H7 (cell line): ENCODE data around the gene ZBED1. TPM values are rescaled to one million over a fixed set of nuclear protein-coding genes. Genes with fewer than 3 reads are reported as not detected.

Experiments
- DNase-seq: peaks from one replicate; pipeline ENCODE4 v3.0.0; 2012
- H3K27me3 ChIP-seq: 2 replicates; pipeline ENCODE4 v1.6.0; 2011; ENCODE audit warnings: mild to moderate bottlenecking, low read length; ENCODE audit not compliant: control insufficient read depth, insufficient read depth
- H3K36me3 ChIP-seq: replicated peaks from 2 replicates; pipeline ENCODE4 v1.5.1; 2011; ENCODE audit warnings: low read length; ENCODE audit not compliant: control insufficient read depth, insufficient read depth
- H3K4me3 ChIP-seq: 2 replicates; pipeline ENCODE4 v1.5.1; 2011; ENCODE audit warnings: low read depth, mild to moderate bottlenecking, control low read depth, low read length, moderate library complexity; ENCODE audit not compliant: insufficient read depth
- total RNA-seq: library from RNA; depleted of rRNA; stranded (reverse); fragments of >200 nt; shearing (Covaris generic); gene quantifications from 2 replicates; pipeline ENCODE4 v1.2.3, GENCODE V29; 2014; rRNA removed

Gene ZBED1
- 55.4 and 59.1 TPM in 2 replicates for total RNA-seq

DNA sequence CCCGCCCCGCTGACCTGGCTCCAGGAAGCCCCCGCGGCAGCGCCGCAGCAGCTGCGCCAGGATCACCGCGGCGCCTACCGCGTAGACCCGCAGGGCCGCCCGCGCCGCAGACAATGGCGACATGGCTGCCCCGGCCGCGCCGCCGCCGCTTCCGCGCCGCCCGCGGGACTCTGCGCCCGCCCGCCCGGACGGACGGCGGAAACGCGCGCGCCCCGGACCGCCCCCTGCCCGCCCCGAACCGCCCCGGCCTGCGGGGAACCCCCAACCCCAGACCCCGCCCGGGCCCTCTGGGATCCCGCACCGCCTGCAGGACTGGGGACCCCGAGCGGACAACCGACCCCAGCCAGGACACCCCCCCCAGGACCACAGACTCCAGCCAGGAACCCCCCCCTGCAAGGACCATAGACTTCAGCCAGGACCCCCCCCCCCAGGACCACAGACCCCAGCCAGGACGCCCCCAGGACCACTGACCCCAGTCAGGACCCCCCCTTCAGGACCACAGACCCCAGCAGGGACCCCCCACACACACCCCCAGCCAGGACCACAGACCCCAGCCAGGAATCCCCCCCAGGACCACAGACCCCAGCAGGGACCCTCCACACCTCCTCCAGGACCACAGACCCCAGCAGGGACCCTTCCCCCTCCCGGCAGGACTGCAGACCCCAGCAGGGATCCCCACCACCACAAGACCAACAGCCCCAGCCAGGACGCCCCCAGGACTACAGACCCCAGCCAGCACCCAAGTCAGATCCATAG, at the start of gene ZBED1, which contains the start of gene DHRSX:
Gene ZBED1 (minus strand): TSS at position 174 of the 756 bp plus-strand sequence. CDS start 10,257 bp downstream, outside the sequence.
Gene DHRSX (minus strand): TSS at position 174 of the 756 bp plus-strand sequence. CDS start 51 bp downstream, at position 123.
- Histone ChIP-seq H3K36me3 (no peaks in the 10 kb centered on the region), H3K4me3 (peak within 1 kb of the TSS; percentile 69), H3K27me3 (no peaks in the 10 kb centered on the region)
- DNase-seq = peak; percentile 91

DNA sequence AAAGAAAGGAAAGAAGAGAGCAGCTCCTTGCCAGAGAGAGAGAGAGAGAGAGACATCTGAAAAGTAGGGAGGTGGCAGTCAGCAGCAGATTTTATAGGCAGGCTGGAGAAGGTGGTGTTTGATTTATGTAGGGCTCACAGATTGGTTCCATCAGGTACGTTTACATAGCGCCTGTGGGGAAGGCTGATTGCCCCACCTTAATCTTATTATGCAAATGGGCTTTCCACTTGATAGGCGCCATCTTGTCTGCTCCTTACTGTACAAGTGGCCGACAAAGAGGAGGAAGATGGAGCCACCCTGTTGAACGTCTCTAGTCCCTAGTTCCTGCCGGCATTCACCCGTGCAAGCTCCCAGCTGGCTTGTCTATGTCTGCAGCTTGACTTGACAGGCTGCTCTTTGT, 49.1 kb upstream of the ZBED1 start:
- DNase-seq = no peak
- H3K27me3 ChIP-seq = no peaks in the 10 kb centered on the region
- H3K36me3 ChIP-seq = no peaks in the 10 kb centered on the region
- no peak overlapping the region for H3K4me3 ChIP-seq

DNA sequence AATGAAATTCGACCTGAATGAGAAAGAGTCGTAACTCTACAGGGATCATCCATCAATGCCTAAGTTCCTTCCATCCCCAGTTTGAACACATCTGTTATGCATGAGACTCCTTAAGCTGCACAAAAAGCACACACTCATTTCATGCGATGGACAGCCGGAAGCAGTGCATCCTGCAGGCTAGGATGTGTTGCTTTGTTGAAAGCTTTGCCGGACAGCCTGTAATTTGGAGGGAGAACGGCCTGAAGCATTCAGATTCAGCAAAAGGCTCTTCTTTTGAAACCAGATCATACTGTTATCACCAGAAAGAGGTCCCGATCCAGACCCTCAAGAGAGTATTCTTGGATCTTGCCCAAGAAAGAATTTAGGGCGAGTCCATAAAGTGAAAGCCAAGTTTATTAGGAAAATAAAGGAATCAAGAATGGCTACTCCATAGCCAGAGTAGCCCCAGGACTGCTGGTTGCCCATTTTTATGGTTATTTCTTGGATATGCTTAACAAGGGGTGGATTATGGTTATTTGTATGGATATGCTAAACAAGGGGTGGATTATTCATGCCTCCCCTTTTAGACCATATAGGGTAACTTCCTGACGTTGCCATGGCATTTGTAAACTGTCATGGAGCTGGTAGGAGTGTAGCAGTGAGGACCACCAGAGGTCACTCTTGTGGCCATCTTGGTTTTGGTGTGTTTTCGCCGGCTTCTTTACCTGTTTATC, 48.1 kb upstream of the ZBED1 start:
- no peaks in the 10 kb centered on the region for H3K27me3 ChIP-seq
- no peak overlapping the region for H3K4me3 ChIP-seq
- peak; percentile 31 for DNase-seq
- H3K36me3 ChIP-seq = no peaks in the 10 kb centered on the region

DNA sequence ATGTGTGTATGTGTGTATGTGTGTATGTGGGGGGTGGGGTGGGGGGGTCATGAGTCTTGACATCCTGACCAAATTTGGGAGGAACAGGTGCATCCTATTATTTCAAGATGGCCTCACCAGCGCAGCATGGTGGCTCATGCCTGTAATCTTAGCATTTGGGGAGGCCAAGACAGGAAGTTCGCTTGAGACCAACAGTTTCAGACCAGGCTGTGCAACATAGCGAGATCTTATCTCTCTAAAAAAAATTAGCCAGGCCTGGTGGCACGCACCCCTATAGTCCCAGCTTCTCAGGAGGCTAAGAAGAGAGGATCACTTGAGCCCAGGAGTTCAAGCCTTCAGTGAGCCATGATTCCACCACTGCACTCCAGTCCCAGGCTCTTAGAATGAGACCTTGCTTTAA, 47.0 kb upstream of the ZBED1 start:
- DNase-seq = no peak
- Histone ChIP-seq H3K36me3 (no peaks in the 10 kb centered on the region), H3K4me3 (no peak overlapping the region), H3K27me3 (no peaks in the 10 kb centered on the region)

DNA sequence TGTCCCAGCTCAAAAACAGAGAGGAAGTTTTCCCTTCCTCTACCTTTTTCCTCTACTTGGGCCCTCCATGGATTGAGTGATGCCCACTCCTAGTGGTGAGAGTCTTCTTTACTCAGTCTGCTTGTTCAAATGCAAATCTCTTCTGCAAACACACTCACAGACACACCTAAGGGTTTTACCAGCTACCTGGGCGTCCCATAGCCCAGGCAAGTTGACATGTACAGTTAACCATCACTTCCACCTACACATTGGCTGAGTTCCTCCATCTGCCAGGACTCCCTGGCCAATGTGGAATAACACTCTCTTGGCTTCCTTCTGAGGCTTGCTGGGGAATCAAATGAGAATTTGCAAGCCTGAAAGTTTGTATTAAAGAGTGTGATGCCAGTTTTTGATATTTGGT, 45.7 kb upstream of the ZBED1 start:
- DNase-seq = no peak
- no peak overlapping the region for H3K4me3 ChIP-seq
- no peaks in the 10 kb centered on the region for H3K27me3 ChIP-seq
- H3K36me3 ChIP-seq = no peaks in the 10 kb centered on the region

DNA sequence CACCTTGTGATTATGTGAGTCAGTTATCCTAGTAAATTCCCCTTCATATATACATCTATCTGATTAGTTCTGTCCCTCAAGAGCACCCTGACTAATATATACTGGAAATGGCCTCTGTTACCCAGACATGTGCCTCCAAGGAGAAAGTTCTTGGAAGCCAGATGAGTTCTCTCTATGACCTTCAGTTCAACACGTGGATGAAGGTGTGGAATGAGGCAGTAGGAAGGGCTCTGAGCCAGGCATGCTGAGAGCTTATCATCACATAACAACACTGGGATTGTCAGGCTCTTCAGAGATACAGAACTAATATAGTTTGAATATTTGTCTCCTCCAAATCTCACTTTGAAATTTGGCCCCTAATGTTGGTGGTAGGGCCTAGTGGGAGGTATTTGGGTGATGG, 44.4 kb upstream of the ZBED1 start:
- Histone ChIP-seq H3K4me3 (no peak overlapping the region), H3K36me3 (no peaks in the 10 kb centered on the region), H3K27me3 (no peaks in the 10 kb centered on the region)
- DNase-seq = no peak

DNA sequence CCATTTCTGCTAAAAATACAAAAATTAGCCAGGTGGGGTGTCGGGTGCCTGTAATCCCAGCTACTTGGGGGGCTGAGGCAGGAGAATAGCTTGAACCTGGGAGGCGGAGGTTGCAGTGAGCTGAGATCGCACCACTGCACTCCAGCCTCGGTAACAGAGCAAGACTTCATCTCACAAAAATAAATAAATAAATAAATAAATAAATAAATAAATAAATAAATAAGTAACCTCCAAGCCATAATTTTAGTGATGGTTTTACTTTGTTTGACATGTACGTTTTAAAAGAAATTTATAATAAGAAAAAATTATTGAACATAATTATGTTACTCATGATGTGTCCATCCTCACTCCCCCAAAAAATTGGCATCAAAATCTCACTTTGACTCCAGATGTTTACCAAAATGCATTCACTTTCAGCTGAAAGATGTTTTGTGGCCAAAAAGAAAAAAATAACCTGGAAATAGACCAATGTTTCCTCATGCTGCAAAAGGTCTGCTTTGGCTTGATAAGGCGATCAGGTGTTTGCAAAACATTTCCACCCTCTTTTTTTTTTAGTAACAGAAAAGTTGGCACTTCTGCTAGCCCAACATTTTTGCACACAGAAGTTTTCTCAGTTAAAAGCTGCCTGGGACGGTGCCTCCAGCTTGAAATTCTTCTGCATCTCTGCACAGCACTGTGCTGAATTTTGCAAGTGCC, 42.2 kb upstream of the ZBED1 start:
- Histone ChIP-seq H3K27me3 (no peaks in the 10 kb centered on the region), H3K4me3 (no peak overlapping the region), H3K36me3 (no peaks in the 10 kb centered on the region)
- DNase-seq = no peak

DNA sequence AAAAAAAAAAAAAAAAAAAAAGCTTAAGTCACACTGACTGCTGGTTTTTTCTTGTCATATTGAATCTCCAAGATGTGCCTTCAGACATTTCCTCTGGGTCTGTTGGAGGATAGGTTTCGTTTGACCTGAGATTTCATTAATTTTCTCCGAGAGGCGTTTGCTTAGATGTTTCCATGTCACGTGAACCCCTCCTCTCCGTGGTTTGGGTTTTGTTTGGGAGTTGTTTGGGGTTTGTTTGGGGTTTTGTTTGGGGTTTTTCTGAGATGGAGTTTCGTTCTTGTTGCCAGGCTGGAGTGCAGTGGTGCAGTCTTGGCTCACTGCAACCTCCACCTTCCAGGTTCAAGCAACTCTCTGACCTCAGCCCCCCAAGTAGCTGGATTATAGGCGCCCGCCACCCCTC, 40.8 kb upstream of the ZBED1 start:
- Histone ChIP-seq H3K36me3 (no peaks in the 10 kb centered on the region), H3K4me3 (no peak overlapping the region)

DNA sequence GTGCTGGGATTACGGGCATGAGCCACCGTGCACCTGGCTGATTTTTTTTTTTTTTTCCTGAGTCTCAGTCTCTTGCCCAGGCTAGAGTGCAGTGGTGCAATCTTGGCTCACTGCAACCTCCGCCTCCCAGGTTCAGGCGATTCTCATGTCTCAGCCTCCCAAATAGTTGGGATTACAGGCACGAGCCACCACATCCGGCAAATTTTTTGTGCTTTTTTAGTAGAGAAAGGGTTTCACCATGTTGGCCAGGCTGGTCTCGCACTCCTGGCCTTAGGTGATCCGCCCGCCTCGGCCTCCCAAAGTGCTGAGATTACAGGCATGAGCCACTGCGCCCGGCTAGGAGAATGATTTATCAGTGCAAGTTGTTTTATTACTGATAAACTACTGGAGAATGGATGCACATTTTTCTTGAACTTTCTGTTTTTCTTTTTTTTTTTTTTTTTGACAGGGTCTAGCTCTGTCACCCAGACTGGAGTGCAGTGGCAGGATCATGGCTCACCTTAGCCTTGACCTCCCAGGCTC, 39.7 kb upstream of the ZBED1 start:
- Histone ChIP-seq H3K4me3 (no peak overlapping the region), H3K27me3 (no peaks in the 10 kb centered on the region), H3K36me3 (no peaks in the 10 kb centered on the region)
- no peak for DNase-seq

More for the DNA sequence above, 40.8 kb upstream of the ZBED1 start:
- DNase-seq = no peak
- H3K27me3 ChIP-seq = no peaks in the 10 kb centered on the region

DNA sequence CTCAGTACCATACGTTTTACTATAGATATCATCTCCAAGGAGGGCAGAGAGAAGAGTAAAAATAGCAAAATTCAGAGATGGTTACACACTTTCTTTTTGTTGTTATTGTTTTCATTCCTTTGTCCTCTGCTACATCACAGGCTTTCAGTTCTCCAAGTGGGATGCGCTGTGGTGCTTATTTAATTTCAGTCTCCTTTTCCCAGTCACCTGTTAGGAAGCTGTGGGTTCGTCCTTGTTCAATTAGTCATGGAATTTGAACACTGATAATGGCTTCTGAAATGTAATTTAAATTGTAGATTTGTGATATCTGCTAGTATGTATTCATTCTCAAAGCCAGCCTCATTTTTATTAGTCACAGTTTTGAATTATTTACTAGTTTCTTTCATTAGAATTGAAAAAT, 38.8 kb upstream of the ZBED1 start:
- Histone ChIP-seq H3K36me3 (no peaks in the 10 kb centered on the region), H3K27me3 (no peaks in the 10 kb centered on the region), H3K4me3 (no peak overlapping the region)
- DNase-seq = no peak

DNA sequence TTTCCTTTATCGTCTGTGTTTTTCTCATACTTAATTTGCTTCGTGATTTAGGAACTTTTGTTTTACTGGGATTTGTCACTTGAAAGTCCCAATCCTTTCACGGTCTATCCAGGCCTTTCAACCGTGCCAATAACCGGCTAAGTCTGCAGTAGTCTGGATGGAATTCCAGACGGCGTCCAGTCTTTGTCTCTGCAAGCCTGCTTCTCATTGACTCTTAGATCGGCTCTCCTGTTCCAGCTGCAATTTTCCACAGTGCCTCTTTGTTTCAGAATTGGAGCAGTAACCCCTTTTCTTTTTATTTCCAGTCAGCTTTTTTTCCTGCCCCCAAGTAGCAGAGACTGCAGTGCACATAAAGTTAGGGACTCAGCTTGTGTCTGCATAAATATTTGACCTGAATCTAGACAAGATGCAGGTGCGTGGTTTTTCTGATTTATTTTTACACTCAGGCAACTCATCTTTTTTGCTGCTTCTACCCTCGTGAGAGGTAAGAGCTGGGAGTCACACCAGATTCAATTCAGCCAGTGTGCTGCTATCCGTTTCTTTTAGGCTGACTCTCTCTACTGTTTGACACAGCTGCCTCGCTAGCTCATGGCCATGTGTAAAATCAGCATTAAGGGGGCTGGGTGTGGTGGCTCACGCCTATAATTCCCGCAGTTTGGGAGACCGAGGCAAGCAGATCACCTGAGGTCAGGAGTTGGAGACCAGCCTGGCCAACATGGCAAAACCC, 37.4 kb upstream of the ZBED1 start:
- no peak for DNase-seq
- no peak overlapping the region for H3K4me3 ChIP-seq

DNA sequence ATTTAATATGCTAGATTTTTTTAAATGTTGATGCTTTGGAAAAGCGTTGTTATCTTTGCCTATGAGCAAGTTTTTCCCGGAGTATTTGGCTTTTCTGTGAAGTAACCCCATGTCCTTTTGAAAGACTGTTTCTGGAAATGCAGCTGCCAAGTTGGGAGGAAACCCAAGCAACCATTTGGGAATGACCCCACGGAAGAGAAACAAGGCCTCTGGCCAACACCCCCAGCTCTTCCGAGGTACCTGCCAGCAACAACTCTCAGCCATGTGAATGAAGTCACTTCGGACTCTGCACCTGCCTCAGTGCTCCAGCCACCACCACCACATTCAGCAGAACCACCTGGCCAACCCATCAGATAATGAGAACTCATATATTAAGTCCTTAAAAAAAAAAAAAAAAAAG, 36.2 kb upstream of the ZBED1 start:
- no peak for DNase-seq

More for the DNA sequence above, 37.4 kb upstream of the ZBED1 start:
- no peaks in the 10 kb centered on the region for H3K36me3 ChIP-seq
- no peaks in the 10 kb centered on the region for H3K27me3 ChIP-seq

DNA sequence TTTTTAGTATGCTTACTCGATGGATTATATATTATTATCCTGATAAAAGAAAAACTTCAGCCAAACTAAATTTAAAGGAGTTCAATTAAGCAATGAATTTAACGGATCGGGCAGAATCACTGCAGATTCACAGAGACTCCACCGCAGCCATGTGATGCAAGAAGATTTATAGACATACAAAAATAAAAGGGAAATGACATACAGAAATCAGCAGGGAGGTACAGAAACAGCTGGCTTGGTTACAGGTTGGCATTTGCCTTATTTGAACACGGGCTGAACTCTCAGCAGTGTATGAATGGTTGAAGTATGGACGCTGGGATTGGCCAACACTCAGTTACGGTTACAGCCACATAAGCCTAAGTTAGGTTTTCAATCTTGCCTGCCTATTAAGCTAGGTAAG, 35.4 kb upstream of the ZBED1 start:
- H3K36me3 ChIP-seq = no peaks in the 10 kb centered on the region
- DNase-seq = no peak
- H3K27me3 ChIP-seq = no peaks in the 10 kb centered on the region
- no peak overlapping the region for H3K4me3 ChIP-seq

More for the DNA sequence above, 36.2 kb upstream of the ZBED1 start:
- Histone ChIP-seq H3K27me3 (no peaks in the 10 kb centered on the region), H3K36me3 (no peaks in the 10 kb centered on the region), H3K4me3 (no peak overlapping the region)
